ENCODE data around the gene RASL10B.

- no peak for TF ChIP-seq CTCF (IDR thresholded peaks at IDR 0.05; ENCODE audit: insufficient read depth, low read length, poor library complexity, severe bottlenecking)
- no peak for TF ChIP-seq EZH2phosphoT487 (conservative IDR thresholded peaks at IDR 0.05; ENCODE audit: low read length)
Observed at GRCh38 chr17:35778641-35779196, 47.3 kb downstream of the RASL10B start.

Data from SU-DHL-6 (cell line).